HL-60 (cell line): ENCODE measurements around the gene PITX1.

Experiments
- CTCF ChIP-seq: IDR thresholded peaks from one replicate; pipeline ENCODE4 v1.5.1; 2011; ENCODE audit warnings: low read length, control low read depth, inconsistent platforms; ENCODE audit not compliant: insufficient read depth
- TF ChIP-seq, protein P1 (sequence below): IDR thresholded peaks from 2 replicates; pipeline ENCODE4 v1.6.1; 2012; ENCODE audit warnings: low read depth; ENCODE audit not compliant: insufficient replicate concordance

- no peak for TF ChIP-seq CTCF
- TF ChIP-seq, protein P1, sequence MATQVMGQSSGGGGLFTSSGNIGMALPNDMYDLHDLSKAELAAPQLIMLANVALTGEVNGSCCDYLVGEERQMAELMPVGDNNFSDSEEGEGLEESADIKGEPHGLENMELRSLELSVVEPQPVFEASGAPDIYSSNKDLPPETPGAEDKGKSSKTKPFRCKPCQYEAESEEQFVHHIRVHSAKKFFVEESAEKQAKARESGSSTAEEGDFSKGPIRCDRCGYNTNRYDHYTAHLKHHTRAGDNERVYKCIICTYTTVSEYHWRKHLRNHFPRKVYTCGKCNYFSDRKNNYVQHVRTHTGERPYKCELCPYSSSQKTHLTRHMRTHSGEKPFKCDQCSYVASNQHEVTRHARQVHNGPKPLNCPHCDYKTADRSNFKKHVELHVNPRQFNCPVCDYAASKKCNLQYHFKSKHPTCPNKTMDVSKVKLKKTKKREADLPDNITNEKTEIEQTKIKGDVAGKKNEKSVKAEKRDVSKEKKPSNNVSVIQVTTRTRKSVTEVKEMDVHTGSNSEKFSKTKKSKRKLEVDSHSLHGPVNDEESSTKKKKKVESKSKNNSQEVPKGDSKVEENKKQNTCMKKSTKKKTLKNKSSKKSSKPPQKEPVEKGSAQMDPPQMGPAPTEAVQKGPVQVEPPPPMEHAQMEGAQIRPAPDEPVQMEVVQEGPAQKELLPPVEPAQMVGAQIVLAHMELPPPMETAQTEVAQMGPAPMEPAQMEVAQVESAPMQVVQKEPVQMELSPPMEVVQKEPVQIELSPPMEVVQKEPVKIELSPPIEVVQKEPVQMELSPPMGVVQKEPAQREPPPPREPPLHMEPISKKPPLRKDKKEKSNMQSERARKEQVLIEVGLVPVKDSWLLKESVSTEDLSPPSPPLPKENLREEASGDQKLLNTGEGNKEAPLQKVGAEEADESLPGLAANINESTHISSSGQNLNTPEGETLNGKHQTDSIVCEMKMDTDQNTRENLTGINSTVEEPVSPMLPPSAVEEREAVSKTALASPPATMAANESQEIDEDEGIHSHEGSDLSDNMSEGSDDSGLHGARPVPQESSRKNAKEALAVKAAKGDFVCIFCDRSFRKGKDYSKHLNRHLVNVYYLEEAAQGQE = no peak
These were observed 20.0 kb upstream of the PITX1 start for GRCh38 chr5:135053989-135054388.
